Esophagus mucosa (tissue), 1 donor: ENCODE data around the gene PRR33. TPM values are rescaled to one million over a fixed set of nuclear protein-coding genes. Genes with fewer than 3 reads are reported as not detected.
"Not testable (repeated sequence)": the region's sequence is repeated elsewhere in the genome, so short reads cannot be mapped to it uniquely, and the experiment has no call there.

Experiments
- ATAC-seq: fragments of 200-7000 bp; cut with Tn5 transposase; one replicate; pipeline ENCODE4 v1.9.1; 2020
- total RNA-seq: library from RNA; stranded (reverse); gene quantifications from one replicate; pipeline ENCODE4 v1.2.4, GENCODE V29; 2023
- donor health status: DM: yes; HTN: yes; CAD: no.

PRR33 gene
- total RNA-seq, 1 donor from 2014 or later, result not detected

DNA sequence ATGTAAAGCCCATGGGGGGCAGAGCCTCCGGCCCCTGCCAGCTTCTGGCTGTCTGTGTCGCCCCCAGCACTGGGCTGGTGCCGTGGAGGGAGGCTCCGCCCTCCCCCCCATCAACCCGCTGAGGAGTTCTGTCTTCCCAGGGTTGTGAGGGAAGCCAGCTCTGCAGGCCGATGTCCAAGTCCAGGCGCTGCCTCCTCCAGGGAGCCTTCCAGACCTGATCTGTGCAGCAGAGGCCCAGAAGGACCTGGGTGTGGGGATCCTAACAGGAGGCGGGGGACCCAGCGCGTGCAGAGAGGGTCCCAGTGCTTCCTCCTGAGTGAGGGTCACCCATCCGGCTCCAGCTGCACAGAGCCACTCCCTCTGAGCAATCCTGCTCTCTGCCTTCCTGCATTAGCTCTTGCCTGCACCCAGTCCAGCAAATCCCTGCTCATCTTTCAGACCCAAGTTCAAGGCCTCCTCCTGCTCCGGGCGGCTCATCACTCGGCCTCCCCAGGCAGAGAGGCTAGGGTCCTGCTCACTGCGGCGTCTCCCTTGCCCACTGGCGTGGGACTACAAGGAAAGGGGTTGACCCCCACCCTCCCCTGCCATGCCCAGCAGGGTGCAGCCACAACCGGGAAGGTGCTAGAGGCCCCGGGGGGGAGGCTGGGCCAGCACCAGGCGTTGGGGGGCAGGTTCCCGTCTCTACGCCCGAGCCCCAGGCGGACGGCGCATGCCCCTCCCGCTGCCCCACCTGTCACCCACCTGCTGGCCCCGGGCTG is 16.4 kb downstream of the PRR33 start:
- no peak for ATAC-seq

DNA sequence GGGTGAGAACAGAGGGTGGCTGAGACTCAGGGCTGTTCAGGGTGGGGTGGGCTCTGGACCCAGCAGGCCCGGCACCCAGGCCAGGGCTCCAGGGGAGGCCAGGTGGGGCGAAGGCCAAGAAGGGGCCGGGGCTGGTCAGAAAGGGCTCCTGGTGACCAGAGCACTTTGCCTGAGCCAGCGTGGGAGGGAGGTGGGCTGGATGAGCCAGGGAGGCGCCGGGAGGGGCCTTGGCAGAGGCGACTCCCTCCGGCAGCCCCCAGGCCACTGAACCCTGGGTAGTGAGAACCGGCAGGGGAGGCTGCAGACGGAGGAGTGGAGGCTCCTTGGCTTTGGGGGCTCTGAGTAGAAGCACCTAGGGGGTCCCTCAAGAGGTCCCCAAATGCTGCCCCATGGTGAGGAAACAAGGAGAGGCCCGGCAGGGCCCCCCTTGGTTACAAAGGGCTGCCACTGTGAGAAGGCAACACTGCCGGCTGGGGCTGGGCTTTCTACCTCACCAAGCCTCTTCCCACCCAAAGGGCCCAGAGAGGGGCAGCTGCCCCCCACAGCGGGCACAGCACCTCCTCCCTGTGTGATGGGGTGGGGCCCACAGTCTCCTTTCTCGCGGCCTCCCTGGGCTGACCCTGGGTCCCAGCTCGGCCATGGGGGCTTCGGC is 17.1 kb downstream of the PRR33 start:
- ATAC-seq, result not testable (repeated sequence)

DNA sequence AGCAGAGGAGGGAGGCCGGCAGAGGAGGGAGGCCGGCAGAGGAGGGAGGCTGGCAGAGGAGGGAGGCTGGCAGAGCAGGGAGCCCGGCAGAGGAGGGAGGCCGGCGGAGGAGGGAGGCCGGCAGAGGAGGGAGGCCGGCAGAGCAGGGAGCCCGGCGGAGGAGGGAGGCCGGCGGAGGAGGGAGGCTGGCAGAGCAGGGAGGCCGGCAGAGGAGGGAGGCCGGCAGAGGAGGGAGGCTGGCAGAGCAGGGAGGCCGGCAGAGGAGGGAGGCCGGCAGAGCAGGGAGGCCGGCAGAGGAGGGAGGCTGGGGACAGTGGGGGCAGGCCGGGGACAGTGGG is 17.9 kb downstream of the PRR33 start:
- ATAC-seq, result not testable (repeated sequence)

DNA sequence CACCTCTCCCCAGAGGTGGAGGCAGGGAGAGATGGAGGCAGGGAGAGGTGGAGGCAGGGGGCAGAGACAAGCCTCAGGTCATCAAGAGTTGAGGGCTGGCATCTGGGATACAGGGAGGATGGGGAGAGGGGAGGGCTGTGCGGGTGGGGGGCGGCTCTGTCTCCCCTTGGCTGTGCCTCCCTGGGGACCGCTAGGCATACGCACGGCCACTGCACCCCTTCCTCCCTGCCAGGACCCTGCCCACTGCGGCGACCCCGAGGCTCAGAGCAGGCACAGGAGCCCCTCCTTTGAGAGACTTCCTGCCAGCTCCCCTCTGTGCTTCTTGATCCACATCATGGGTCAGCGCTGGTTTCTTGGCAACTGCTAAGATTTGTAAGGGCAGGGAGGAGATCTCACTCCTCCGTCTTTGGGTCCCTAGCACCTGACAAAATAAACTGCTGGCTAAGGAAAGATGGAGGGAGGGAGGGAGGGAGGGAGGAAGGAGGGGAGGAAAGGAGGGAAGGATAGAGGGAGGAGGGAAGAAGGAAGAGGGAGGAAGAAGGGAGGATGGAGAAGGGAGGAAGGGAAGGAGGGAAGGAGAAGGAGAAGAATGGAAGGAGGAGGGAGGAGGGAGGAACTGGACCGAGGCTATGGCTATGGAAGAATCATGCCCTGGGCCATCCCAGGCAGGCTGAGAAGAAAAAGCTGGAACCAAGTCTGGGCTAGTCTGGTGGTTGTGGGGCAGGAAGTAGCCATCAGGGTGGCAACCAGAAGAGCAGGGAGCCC is 18.5 kb downstream of the PRR33 start:
- peak; percentile 52 for ATAC-seq

DNA sequence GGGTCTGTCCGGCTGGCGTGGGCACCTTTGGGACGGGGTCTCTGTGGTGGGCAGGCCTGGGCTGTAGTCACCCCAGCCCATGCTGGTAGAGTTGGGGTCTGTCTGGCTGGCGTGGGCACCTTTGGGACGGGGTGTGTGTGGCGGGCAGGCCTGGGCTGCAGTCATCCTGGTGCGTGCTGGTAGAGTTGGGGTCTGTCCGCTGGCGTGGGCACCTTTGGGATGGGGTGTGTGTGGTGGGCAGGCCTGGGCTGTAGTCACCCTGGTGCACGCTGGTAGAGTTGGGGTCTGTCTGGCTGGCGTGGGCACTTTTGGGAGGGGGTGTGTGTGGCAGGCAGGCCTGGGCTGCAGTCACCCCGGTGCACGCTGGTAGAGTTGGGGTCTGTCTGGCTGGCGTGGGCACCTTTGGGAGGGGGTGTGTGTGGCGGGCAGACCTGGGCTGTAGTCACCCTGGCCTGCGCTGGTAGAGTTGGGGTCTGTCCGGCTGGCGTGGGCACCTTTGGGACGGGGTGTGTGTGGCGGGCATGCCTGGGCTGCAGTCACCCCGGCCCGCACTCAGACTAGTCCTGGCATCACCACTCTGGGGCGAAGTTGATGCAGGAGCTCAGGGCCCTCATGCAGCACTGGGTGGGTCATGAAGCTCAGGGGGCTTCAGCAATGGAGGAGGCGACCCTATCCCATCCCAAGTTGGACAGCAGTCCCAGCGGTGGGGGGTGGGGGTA is 19.3 kb downstream of the PRR33 start:
- ATAC-seq, result no peak

DNA sequence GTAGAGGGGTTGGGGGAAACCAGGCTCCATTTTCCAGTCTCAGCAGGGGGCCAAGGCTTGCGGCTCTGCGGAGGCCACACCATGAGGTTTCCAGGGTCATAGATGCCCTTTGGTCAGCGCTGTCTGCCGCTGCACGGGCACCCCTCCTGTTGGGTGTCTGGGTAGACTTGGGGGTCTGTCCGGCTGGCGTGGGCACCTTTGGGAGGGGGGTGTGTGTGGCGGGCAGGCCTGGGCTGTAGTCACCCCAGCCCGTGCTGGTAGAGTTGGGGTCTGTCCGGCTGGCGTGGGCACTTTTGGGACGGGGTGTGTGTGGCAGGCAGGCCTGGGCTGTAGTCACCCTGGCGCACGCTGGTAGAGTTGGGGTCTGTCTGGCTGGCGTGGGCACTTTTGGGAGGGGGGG is 20.2 kb downstream of the PRR33 start:
- ATAC-seq, result no peak

DNA sequence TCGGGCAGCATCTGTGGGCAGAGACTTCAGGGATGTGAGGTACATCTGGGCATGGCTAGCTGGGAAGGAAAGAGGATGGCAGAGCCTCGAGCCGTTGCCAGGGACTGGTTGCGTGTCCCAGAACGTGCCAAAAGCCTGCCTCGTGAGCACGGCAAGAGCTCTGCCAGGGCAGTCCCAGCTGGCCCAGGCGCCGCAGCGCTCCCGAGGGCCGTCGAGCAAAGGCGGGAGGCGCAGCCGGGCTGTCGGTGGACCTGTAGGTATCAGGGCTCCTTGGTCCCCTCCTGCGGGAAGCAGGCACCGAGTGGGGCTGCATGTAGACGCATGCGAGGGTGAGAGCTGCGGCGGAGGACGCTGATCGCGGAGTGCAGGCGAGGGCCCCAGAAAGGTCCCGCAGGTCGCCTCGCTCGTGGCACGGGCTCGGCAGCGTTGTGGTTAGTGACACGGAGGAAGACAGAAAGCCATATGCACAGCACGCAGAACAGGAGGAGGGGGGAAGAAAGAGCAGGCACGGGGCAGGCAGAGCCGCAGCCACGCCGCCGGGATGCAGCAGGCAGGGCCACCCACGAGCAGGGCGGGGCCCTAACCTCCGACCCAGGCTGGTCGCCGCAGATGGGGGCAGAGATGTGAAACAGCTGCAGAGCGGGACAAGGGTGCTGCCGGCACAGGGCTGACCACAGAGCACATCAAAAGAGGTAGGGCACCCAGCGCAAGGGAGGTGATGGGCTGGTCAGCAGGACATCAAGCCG is 20.8 kb downstream of the PRR33 start:
- peak; percentile 48 for ATAC-seq

DNA sequence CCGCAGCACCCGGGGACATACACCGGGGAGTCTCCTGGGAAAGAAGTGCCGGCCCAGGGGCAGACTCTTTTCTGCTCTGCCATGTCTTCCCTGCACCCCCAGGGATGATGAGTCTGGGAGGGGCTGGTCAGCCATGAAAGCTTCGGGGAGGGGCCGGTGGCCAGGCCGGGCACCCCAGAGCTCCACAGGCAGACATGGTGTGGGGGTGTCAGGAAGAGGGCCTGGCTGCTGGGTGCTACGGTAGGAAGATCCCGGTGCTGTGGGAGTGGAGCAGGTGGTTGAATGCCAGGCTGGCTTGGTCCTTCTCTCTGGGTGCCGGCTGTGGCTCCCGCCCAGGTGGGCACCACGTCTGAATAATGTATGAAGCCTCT is 21.4 kb downstream of the PRR33 start:
- no peak for ATAC-seq

DNA sequence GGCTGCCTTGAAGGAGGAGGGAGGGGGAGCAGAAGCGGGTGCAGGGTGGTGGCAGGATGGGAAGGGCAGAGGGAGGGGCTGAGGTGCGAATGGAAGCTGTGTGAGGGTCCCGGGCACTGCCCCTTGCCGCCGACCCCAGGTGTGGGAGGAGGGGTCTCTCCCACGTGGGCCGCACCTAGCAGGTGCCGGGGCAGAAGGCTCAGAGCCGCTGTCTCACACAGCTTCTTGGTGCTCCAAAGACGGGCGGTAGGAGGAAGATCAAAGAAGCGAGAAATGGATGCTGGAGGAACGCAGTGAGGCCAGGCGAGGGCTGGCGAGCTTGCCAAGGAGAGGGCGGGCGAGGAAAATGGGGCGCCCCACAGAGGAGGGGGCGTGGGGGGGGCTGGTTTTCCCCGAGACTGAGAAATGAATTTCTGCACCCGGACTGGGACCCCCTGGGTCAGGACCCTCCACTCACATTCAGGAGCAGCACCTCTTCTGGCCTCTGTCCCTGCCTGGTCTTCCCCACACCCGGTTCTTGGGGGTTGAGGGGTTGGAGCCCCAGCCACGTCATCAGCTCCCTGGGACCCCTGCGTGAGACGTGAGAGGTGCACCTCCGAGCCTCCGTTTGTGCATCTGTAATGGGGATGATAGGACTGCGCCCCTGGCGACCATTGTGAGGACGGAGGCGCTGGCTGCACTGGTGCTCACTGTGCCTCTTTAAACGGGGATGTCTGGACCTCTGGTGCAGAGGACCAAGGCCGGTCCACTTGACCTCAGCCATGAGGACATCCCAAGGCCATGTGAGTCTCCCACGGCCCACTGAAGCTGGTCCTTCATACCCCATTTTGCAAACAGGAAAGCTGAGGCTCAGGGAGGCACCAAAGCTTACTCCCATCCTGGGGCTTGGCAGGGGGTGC is 22.0 kb downstream of the PRR33 start:
- no peak for ATAC-seq

DNA sequence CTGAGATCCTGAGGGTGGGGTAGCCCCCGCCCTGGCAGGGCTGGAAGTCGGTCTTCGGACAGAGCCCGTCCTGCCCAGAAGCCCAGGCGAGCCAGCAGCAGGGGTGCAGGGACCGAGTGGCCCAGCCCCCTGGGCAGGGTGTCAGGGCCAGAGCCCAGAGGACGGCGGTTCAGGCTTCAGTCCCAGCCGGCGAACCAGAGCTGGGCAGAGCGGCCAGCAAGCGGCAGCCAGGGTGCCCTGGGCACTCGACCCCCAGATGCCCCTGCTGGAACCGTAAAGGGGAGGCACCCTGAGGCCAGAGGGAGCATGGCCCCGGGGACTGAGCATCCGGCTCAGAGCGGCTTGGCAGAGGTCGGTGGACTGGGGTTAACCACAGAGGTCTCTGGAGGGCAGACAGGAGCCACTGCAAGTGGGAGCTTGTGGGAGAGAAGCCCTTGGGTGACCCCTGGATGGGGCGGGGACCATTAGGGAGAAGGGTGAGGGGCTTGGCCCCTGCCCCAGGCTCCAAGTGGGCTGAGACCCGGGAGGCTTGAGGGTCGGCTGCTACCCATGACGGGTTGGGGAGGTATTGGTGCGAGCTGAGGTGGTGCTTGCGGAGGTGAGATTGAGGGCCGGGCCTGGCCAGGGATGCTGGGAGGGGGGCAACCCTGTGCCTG is 22.9 kb downstream of the PRR33 start:
- no peak for ATAC-seq

DNA sequence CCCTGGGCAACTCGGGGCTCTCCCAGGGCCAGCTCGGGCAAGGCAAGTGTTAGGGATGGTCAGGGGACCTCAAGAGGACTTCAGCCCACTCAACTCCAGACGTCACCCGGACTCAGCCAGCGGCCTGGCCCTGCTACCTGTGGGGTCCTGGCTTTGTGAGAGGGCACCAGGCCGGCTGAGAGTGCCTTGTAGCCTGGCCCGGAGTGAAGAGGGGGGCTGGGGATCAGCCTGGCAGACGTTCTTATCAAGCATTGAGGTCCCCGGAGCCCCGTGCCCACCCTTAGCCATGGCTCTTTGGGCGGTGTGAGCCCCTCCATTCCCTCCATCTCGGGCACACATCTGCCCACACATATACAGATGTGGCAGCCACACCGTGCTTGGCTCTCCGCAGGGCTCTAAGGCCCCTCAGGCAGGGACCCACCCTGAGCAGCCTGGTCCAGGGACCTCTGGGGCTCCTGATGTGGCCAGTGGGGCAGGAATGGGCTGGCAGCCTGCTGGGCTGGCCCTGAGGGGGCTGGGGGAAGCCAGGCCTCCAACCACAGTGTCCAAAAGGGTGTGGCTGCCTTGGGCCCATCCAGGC is 23.5 kb downstream of the PRR33 start:
- ATAC-seq, result no peak

DNA sequence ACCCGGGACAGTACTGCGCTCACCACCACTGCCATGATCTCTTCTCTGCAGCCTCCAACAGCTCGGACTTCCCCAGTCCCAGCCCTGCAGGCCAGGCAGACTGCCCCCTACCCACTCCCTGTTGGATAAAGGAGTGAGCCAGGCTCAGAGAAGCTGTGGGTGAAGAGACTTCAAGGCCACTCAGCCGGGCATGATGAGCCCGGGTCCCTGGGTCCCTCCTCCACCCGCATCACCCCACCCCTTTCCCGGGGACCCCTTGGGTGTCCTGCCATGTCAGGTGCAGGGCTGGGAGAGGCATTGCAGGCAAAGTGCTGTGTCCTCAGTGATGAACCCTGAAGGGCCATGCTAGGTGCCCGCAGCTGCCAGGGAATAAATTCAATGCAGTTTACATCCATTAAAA is 24.3 kb downstream of the PRR33 start:
- ATAC-seq, result no peak

DNA sequence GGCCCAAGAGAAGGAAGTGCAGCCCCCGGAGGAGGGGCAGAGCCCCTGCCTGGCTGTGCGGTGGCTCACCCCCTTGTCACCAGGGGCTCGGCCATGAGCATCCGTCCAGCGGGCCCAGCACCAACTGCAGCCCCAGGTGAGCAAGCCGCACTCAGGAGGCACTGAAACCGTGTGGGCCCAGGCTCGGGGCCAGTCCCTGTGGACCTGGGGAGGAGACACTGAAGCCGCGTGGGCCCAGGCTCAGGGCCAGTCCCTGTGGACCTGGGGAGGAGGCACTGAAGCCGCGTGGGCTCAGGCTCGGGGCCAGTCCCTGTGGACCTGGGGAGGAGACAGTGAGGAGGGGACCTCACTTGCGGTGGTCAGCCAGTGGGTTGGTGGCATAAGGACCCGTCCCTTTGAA is 24.9 kb downstream of the PRR33 start:
- ATAC-seq, result no peak

DNA sequence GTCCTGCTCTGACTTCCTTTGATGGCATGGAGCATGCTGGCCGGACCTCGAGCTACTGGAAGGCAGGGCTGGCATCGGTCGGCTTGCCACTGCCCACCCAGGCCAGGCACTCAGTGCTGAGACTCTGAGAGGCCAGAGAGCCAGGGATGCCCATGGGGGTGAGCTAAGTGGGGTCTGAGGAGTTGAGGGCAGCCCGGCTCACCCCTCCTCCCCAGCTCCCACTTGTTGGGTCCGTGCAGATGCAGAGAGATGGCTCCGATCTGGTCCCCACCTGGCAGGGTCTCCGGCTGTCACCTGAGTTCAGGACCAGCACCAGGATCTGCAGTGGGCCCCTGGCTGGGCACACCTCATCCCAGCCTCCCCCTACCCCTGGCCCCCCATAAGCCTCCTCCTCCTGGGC is 25.5 kb downstream of the PRR33 start:
- no peak for ATAC-seq

DNA sequence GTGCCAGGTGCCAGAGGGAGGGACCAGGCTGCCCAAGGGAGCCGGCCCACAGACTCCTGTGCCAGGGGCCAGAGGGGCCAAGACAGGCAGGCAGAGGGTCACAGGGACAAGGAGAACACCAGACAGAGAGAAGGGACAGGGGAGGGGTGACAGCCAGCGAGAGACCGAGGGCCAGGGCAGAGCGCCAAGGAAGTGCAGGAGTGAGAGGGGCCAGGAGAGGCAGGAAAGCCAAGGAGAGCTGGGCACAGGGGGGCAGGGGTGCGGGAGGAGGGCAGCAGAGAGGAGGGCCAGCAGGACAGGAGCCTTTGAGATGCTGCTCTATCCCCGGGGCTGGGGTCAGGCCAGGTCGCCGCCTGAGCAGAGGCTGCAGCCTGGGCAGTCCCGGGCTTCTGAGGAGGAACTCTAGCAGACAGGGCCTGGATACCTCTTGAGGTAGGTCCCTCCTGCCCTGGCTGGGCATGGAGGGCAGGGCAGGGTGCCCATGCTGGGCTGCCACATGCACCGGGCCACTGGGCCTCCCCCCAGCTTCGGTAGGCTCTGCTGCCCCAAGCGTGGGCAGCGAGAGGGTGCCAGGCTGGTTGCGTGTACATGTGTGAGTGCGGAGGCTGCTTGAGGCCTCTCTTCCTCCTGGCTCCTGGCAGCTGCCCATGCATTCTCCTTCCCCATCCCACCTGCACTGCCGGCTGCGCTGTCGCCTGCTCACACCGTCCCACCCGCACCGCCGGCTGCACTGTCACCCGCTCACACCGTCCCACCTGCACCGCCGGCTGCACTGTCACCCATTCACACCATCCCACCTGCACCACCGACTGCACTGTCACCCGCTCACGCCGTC is 26.6 kb downstream of the PRR33 start:
- no peak for ATAC-seq

DNA sequence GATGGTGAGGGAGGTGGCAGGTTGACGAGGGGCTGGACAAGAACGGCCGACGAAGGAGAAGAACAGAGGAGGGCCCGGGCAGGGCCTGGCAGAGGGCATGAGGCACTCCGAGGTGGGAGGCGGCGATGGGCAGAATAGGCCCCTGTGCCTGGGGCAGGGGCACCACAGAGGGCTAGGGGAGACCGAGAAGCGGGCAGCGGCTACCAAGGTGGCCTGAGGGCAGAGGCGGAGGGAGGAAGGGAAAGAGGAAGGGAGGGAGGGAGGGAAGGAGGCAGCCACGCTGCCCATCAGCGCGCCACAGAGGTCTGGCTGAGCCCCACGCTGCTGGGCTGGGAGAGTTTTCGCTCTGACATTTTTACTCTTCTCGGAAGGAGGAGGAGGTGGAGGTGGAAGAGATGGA is 27.5 kb downstream of the PRR33 start:
- ATAC-seq, result no peak

DNA sequence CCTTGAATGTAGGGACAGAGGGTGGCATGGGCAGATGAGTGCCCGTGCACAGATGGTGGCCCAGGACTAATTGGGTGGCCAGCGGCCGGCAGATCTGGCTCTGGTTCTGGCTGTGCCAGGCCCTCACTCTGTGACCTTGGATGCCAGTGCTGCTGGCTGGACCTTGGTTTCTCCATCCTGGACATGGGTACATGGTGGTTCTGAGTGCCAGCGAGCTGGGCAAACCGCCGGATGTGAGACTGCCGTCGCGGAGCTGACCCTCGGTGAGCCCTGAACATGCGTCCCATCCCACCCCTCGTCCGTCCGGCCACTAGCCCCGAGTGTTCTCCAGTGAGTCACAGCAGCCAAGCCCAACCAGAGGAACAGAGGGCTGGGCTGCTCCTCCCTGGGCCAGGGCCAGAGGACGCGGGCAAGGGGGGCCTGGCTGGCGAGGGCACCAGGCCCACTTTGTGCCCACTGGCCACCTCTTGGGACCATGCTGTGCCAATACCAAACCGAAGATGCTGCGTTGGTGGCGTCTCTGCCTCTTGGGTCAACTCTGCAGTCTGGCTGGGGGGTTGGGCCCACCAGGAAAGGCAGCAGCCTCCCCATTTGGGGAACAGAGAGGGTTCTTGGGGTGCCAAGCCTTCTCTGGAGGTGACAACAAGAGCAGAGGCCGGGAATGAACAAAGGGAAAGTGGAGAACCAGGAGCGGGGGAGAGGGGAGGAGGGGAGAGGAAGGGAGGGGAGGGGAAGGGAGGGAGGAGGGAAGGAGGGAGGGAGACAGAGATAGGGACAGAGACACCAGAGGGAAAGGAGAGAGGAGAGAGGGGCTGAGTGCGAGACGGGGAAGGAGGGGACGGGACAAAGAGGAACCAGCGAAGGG is 28.1 kb downstream of the PRR33 start:
- ATAC-seq, result peak; percentile 77

DNA sequence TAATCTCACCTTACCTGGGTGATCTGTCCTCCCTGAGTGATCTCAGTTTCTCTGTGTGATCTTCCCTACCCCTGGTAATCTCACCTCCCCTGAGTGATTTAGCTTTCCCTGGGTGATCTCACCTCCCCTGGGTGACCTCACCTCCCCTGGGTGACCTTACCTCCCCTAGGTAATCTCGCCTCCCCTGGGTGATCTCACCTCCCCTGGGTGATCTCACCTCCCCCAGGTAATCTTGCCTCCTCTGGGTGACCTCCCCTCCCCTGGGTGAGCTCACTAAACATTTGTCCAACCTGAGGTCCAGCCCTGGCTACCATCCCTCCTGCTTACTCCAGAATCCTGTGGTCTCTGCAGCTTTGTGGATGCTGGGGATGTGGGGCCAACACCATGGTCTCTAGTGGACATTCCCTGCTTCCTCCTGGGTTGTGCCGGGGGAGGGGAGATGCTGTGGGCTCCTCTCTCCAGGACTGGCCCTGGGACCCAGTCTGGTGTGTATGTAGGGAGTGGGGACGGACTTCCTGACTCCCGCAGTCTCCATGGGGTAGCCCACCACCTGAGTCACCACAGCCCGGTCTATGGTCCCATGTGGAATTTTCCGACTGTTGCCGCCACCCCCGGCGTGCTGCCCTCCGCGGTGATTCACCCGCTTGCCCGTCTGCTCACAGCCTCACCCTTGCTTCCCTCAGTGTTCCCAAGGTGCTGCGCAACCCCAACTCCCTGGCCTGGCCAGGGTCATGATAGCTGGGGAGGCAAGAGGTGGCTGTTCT is 28.9 kb downstream of the PRR33 start:
- peak; percentile 36 for ATAC-seq
